RPMI7951 (cell line): Measurements from ENCODE around the gene EMC1. TPM values are rescaled to one million over a fixed set of nuclear protein-coding genes. Genes with fewer than 3 reads are reported as not detected.
"Not testable (repeated sequence)": the region's sequence is repeated elsewhere in the genome, so short reads cannot be mapped to it uniquely, and the experiment has no call there.

Experiments
- DNase-seq: peaks from one replicate; pipeline ENCODE4 v3.0.0-alpha.2; 2012; ENCODE audit warnings: low read depth
- total RNA-seq: library from RNA; depleted of rRNA; stranded (reverse); fragments of >200 nt; shearing (Covaris generic); gene quantifications from 2 replicates; pipeline ENCODE4 v1.2.3, GENCODE V29; 2014

The EMC1 gene
- total RNA-seq, 1 experiment from 2014 or later: 71.3 TPM

DNA sequence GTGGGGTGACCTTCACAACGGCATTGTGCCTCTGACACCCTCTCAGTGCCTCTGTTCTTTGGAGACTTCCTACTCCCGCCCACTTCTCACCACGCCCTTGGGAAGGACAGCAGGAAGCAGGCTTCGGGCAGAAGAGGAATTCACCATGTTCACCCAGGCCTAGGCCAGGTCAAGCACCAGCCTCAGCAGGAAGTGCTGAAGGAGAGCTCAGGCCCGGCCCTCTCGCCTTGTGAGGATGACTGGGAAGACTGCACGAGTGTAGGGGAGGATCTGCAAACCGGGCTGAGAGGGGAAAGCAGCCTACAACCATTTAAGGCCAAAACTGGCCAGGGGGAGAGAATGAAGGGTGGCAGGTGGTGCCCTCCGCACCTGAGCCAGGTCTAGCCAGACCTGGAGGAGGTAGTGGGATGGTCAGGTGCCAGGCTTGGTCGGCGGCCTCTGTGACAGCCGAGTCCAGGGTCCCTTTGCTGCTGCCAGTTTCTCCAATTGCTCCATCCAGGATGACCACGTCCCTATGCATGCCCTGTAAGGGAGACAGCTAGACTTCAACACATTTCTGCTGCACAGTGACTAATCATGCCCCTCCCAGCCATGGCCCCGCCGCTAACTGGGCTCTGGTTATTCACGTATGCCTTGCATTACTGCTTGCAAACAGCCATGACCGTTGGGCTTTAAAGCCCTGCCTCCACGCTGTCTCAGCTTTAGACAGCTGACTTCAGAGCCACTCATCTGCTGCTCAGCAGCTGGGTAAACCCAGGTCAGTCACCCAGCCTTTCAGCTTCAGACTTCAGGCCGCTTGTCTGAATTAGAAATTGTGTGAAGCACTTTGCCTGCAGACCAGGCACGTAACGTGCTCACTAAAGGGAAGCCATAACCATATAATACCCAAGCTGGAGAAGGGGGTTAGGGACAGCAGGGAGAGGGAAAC, 9.2 kb upstream of the EMC1 start:
- peak; percentile 91 for DNase-seq

- DNase-seq: no peak
These were observed 7.0 kb upstream of the EMC1 start for GRCh38 chr1:19258353-19258752.

- DNase-seq: peak; percentile 56
These were observed 6.0 kb upstream of the EMC1 start for GRCh38 chr1:19257178-19257914.

DNA sequence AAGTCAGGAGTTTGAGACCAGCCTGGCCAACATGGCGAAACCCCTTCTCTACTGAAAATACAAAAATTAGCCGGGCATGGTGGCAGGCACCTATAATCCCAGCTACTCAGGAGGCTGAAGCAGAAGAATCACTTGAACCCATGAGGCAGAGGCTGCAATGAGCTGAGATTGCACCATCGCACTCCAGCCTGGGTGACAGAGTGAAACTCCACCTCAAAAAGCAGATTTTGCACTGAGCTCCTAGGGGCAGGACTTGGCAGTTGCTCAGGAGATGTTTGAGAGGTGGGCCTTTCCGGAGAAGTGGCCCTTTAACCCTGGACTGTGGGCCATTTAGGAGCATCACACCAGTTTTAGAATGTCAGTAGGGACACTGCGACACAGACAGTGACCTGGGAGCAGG, 5.0 kb upstream of the EMC1 start:
- DNase-seq: not testable (repeated sequence)

GRCh38 chr1:19255288-19255687, 4.0 kb upstream of the EMC1 start:
- no peak for DNase-seq

GRCh38 chr1:19254416-19254815, 3.1 kb upstream of the EMC1 start:
- DNase-seq: no peak

- DNase-seq: no peak
These were observed 557 bp downstream of the EMC1 start for GRCh38 chr1:19250629-19251304.

DNA sequence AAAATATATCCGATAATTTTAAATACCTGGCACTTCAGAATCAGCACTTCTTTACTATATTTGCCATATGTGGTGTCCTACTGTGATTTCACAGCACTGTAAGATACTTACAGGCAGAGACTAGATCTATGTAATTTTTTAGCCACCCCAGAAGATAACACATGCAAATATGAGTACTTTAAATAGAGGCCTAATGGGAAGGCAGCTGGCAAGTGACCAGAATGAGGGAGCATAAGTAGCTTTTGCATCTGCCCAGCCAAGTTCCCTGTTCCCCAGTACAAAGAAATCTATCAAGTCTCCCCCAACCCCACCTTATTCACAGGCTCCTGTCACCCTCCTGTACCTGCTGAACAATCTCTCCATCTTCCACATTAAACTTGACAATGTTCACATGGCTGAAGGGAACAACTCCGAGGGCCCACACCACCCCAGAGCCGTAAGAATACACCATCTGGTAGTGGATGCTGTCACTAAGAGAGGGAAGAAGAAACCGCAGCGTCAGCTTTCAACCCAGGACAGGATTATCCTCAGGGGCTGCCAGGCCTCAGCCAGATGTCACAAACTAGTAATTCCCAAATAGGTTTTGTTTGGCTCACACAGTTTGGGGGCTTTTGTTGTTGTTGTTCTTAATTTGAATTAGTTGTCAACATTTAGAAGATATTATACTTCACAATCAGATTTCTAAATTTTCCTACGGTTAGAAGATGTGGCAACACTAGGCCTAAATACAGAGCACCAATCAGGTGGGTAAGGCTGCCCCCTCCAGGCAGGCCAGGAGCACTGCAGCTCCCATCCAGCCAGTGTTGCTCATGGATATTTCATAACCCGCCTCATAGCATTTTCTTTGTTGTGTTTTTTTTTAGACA, 10.4 kb downstream of the EMC1 start:
- DNase-seq: peak; percentile 49

DNA sequence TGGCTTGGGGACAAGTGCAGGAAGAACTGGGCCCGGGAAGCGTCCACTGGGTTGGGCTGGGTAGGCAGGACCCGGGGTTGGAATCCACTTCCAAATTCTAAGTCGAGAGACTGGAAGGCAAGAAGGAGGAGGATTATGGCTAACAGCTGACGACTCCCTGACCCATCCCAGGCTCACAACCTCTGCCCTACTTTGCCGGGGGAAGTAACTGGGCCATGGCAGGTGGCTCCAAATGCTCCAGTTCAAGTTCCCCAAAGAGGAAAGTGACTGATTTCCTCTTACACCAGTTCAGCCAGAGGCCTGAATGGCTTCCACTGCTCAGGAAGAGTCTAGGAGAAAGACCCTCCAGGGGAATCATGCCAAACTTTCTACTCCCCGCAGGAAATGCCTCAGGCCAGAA, 11.4 kb downstream of the EMC1 start:
- no peak for DNase-seq

DNA sequence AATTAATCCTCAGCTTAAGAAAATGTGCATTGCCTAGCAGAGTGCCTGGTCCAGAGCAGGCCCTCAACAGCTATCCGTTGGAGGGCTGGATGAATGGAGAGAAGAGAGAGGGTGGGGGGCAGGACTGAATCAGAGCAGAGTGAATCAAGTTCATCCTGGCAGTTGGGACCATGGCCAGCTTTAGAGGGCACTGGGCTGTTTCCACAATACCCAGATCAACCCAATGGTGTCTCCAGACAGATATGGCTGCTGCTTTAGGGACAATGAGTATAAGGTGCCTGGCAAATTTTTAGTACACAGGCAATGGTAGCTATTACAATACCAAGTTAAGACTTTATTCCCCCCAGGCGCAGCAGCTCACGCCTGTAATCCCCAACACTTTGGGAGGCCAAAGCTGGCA, 17.1 kb downstream of the EMC1 start:
- no peak for DNase-seq

GRCh38 chr1:19232524-19232846, 18.8 kb downstream of the EMC1 start:
- no peak for DNase-seq

- not testable (repeated sequence) for DNase-seq
These were observed 19.4 kb downstream of the EMC1 start for GRCh38 chr1:19231736-19232523.

- DNase-seq: no peak
These were observed 21.4 kb downstream of the EMC1 start for GRCh38 chr1:19229828-19230325.

- no peak for DNase-seq
These were observed 22.1 kb downstream of the EMC1 start for GRCh38 chr1:19229229-19229628.

GRCh38 chr1:19222979-19223824, 28.1 kb downstream of the EMC1 start:
- peak; percentile 13 for DNase-seq

DNA sequence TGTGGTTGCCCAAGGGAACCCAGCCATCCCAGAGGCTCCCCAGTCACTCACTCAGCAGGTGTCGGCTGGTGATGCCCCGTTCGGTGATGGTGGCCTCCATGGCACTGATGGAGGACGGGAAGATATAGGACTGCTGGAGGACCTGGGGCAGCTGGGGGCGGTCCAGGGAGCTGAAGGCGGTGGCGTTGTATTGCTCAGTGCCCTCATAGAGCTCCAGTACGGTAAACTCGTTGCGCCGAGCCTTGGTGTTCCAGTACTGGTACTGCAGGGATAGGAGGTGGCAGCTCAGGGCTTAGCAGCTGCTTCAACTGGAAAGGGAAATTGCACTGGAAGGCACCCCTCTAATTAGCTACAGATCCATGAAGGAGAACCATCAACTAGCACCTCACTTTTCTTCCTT, 28.8 kb downstream of the EMC1 start:
- no peak for DNase-seq

GRCh38 chr1:19220991-19221390, 30.3 kb downstream of the EMC1 start:
- no peak for DNase-seq

- DNase-seq: no peak
These were observed 31.1 kb downstream of the EMC1 start for GRCh38 chr1:19220080-19220846.

DNA sequence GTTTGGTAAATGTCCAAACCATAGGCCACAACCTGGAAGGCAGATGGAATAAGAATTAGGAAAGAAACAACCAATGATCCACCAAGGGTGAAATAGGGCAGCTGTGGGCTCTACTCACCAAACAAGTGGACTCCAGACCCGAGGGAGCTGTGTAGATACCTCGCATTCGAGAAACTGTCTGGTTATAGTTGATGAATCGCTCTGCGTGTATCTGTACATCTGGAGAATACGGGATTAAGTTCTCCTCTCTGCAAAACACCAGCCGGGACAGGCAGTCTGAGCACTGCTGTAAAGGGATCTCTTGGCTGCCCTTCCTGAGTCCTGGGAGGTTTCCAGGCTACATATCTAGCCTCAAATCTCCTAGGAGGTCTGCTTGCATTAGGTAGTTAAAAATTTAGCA, 31.9 kb downstream of the EMC1 start:
- no peak for DNase-seq
